Measurements from ENCODE around the gene SLC13A4.

DNA sequence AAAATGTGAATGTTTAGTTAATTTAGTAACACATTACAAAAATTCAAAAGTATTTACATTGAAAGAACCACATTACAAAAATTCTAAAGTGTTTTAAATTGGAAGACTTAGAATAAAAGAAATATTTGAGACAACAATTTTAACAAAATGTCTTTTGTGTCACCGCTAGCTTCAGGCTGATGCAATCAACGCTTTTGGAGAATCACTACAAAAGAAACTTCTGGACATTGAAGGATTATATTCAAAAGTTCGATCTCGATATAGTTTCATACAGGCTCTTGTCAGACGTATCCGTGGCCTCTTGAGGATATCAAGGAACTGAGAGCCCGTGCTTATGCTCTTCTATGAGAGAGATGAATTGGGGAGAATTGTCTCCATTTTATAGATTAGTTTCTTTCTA, 79.8 kb downstream of the SLC13A4 start:
- TF ChIP-seq, protein P1, sequence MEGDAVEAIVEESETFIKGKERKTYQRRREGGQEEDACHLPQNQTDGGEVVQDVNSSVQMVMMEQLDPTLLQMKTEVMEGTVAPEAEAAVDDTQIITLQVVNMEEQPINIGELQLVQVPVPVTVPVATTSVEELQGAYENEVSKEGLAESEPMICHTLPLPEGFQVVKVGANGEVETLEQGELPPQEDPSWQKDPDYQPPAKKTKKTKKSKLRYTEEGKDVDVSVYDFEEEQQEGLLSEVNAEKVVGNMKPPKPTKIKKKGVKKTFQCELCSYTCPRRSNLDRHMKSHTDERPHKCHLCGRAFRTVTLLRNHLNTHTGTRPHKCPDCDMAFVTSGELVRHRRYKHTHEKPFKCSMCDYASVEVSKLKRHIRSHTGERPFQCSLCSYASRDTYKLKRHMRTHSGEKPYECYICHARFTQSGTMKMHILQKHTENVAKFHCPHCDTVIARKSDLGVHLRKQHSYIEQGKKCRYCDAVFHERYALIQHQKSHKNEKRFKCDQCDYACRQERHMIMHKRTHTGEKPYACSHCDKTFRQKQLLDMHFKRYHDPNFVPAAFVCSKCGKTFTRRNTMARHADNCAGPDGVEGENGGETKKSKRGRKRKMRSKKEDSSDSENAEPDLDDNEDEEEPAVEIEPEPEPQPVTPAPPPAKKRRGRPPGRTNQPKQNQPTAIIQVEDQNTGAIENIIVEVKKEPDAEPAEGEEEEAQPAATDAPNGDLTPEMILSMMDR (IDR thresholded peaks at IDR 0.05; ENCODE audit: poor library complexity, severe bottlenecking): no peak
- TF ChIP-seq MXI1 (conservative IDR thresholded peaks at IDR 0.05; ENCODE audit: poor library complexity, severe bottlenecking) (no peak), POLR2AphosphoS5 (IDR thresholded peaks at IDR 0.05) (no peak), TAF1 (IDR thresholded peaks at IDR 0.05; ENCODE audit: low read depth) (no peak)

All from neural cell (in vitro differentiated cells).